ENCODE data around the gene SREBF1. TPM values are rescaled to one million over a fixed set of nuclear protein-coding genes. Genes with fewer than 3 reads are reported as not detected.

Gene SREBF1
- total RNA-seq, 1 experiment from 2014 or later: 298 TPM

DNA sequence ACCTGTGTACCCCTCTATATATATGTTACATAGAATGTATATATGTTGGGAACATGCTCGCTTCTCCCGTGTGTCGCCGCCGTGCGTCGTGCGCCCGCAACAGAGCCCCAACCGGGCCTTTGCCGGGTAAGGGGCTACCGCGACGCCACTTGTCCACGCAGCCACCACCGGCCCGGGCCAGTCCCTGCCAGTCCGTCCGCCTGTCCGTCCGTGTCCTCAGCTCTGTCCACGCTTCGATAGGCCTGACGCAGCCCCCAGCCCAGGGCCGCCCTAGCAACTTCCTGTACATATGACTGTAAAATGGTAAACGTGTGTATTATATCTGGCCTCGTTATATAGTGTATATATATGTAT lies 25.9 kb downstream of the SREBF1 start:
- no peaks in the 10 kb centered on the region for H3K27me3 ChIP-seq (ENCODE audit: insufficient read depth, low read length)
- H3K9me2 ChIP-seq (ENCODE audit: insufficient read depth): no peaks in the 10 kb centered on the region
- no peak overlapping the region for H3K4me3 ChIP-seq (replicated peaks in 1 of 2; ENCODE audit: low read depth in 1 of 2, low read length in 2 of 2)
- peaks cover 13% of the 10 kb centered on the region; the same call in 1 of the 2 replicates for H3K79me2 ChIP-seq (ENCODE audit: insufficient read depth, low read length)
- intact Hi-C loops (cut with micrococcal nuclease): loop anchor here (5.0 kb wide), 1 partner anchor 221 kb away; no protein-coding TSS in a partner anchor
- H3K9me3 ChIP-seq (ENCODE audit: control insufficient read depth in 1 of 2, insufficient read depth in 1 of 2, low read depth in 1 of 2, low read length in 2 of 2): no peaks in the 10 kb centered on the region
- POLR2A ChIA-PET: interaction anchor here (1.2 kb wide), 1 partner anchor 25 kb away, joined by 6 read pairs; no protein-coding TSS in a partner anchor
- peak overlapping the region; percentile 45; the same call in 1 of the 2 replicates for H3K27ac ChIP-seq (ENCODE audit: low read depth, low read length)
- ATAC-seq (no peak), DNase-seq (ENCODE audit: low read depth, low spot score) (no peak)
- no peak overlapping the region for H3K4me2 ChIP-seq (ENCODE audit: low read length)
- RAD21 ChIA-PET (ENCODE audit: low non-redundant PET in 1 of 2, low total read pairs in 2 of 2, uncharacterized antibody in 2 of 2, unreplicated experiment in 2 of 2): no interaction called here
- peaks cover 8 to 29% of the 10 kb centered on the region in 2 experiments; a peak in 3 of 4 replicates for H3K4me1 ChIP-seq (ENCODE audit: control insufficient read depth in 1 of 2, insufficient read depth in 2 of 2, low read length in 2 of 2)
- BruUV-seq (replicated peaks): no TSS peak
- TF ChIP-seq POLR2AphosphoS5 (IDR thresholded peaks at IDR 0.05; ENCODE audit: low read depth, low read length) (peak; percentile 30; the same call in 1 of the 2 replicates), RAD21 (IDR thresholded peaks at IDR 0.05; ENCODE audit: low read depth) (no peak), SP1 (IDR thresholded peaks at IDR 0.05; ENCODE audit: low read depth) (no peak), ZNF274 (IDR thresholded peaks at IDR 0.05; ENCODE audit: low read depth, low read length) (no peak), ZFX (IDR thresholded peaks at IDR 0.05) (no peak), YY1 (IDR thresholded peaks at IDR 0.05; ENCODE audit: extremely low read depth, insufficient replicate concordance, low read depth, low read length) (no peak)
- TF ChIP-seq, protein P1, sequence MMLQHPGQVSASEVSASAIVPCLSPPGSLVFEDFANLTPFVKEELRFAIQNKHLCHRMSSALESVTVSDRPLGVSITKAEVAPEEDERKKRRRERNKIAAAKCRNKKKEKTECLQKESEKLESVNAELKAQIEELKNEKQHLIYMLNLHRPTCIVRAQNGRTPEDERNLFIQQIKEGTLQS (IDR thresholded peaks at IDR 0.05): no peak
- CTCF ChIA-PET: interaction anchor here (0.7 to 1.2 kb wide), 6 partner anchors 21 to 223 kb away, joined by 3 to 4 read pairs (median 3); no protein-coding TSS in a partner anchor
- H2AFZ ChIP-seq (ENCODE audit: low read depth, low read length, poor library complexity, severe bottlenecking): no peak overlapping the region
- no peaks in the 10 kb centered on the region for H4K20me1 ChIP-seq (ENCODE audit: insufficient read depth)
- H3K9ac ChIP-seq (ENCODE audit: low read length): no peak overlapping the region
- peaks cover 8 to 41% of the 10 kb centered on the region in 2 experiments for H3K36me3 ChIP-seq (ENCODE audit: control insufficient read depth in 1 of 2, insufficient read depth in 2 of 2, low read length in 2 of 2)

DNA sequence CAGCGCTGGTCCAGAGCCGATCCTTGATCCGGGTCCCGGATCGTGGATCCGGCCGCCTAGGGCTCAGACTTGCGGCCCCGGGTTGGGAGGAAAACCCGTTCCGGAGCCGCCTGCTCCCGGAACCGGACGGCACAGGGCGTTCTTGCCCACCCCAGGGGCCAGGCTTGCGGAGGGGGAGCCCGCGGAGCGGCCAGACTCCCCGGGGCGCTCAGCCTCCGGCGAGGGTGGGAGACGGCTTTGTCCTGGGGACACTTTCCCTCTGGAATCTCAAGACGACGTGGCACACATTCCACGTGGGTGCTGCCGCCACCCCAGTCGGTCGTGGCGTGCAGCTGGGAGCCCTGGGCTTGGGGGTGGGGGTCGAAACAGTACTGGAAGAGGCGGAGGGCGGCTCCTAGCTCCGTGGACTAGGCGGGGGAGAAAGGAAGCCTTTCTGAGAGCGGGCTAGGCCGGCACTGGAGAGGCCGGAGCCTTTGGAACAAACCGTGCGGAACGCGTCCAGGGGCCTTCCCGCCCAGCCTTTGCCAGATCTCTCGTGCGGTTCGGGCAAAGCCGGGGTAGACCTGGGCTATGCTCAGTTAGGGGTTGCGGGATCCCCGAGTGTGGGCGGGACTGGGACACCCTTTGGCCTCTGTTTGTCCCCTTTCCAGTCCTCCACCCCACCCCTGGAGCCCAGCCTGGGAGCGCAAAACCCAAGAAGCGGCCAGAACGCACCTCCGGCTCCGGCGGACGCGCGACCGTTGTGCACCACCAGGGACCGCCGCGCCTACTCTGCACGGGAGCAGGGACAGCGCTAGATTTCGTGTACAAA lies 26.5 kb downstream of the SREBF1 start:
- H3K4me3 ChIP-seq (replicated peaks in 1 of 2; ENCODE audit: low read depth in 1 of 2, low read length in 2 of 2): no peak overlapping the region
- H4K20me1 ChIP-seq (ENCODE audit: insufficient read depth): no peaks in the 10 kb centered on the region
- ChIA-PET CTCF (interaction anchor here (1.0 kb wide), 1 partner anchor 28 kb away, joined by 3 read pairs; no protein-coding TSS in a partner anchor), RAD21 (ENCODE audit: low non-redundant PET in 1 of 2, low total read pairs in 2 of 2, uncharacterized antibody in 2 of 2, unreplicated experiment in 2 of 2) (no interaction called here), POLR2A (interaction anchor here (0.8 kb wide), 1 partner anchor 27 kb away, joined by 3 read pairs; no protein-coding TSS in a partner anchor)
- TF ChIP-seq ZFX (IDR thresholded peaks at IDR 0.05) (peak; percentile 39; the same call in 1 of the 2 replicates), ZNF274 (IDR thresholded peaks at IDR 0.05; ENCODE audit: low read depth, low read length) (no peak), TCF7L2 (IDR thresholded peaks at IDR 0.05; ENCODE audit: borderline replicate concordance, extremely low read depth, insufficient read depth, insufficient read length) (peak; percentile 51), POLR2AphosphoS5 (IDR thresholded peaks at IDR 0.05; ENCODE audit: low read depth, low read length) (peak; percentile 67), EGR1 (IDR thresholded peaks at IDR 0.05; ENCODE audit: low read depth) (no peak), EZH2phosphoT487 (IDR thresholded peaks at IDR 0.05; ENCODE audit: borderline replicate concordance) (no peak), JUND (IDR thresholded peaks at IDR 0.05) (peak; percentile 47; the same call in 1 of the 2 replicates)
- TF ChIP-seq, protein P2, sequence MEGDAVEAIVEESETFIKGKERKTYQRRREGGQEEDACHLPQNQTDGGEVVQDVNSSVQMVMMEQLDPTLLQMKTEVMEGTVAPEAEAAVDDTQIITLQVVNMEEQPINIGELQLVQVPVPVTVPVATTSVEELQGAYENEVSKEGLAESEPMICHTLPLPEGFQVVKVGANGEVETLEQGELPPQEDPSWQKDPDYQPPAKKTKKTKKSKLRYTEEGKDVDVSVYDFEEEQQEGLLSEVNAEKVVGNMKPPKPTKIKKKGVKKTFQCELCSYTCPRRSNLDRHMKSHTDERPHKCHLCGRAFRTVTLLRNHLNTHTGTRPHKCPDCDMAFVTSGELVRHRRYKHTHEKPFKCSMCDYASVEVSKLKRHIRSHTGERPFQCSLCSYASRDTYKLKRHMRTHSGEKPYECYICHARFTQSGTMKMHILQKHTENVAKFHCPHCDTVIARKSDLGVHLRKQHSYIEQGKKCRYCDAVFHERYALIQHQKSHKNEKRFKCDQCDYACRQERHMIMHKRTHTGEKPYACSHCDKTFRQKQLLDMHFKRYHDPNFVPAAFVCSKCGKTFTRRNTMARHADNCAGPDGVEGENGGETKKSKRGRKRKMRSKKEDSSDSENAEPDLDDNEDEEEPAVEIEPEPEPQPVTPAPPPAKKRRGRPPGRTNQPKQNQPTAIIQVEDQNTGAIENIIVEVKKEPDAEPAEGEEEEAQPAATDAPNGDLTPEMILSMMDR (IDR thresholded peaks at IDR 0.05 in 2 of 3, conservative IDR thresholded peaks at IDR 0.05 in 1 of 3; ENCODE audit: borderline replicate concordance in 1 of 3, insufficient read depth in 1 of 3, low read depth in 2 of 3, low read length in 2 of 3): peak in 2 of 3 experiments; percentile 19 to 26; a peak in 1 of 6 replicates
- ATAC-seq: peak; percentile 24
- H3K27me3 ChIP-seq (ENCODE audit: insufficient read depth, low read length): no peaks in the 10 kb centered on the region
- no peak overlapping the region for H3K4me2 ChIP-seq (ENCODE audit: low read length)
- H2AFZ ChIP-seq (ENCODE audit: low read depth, low read length, poor library complexity, severe bottlenecking): no peak overlapping the region
- peaks cover 8 to 34% of the 10 kb centered on the region in 2 experiments; a peak in 3 of 4 replicates for H3K4me1 ChIP-seq (ENCODE audit: control insufficient read depth in 1 of 2, insufficient read depth in 2 of 2, low read length in 2 of 2)
- peak overlapping the region; percentile 45; the same call in 1 of the 2 replicates for H3K27ac ChIP-seq (ENCODE audit: low read depth, low read length)
- intact Hi-C loops (cut with micrococcal nuclease): loop anchor here (5.0 kb wide), 1 partner anchor 222 kb away; no protein-coding TSS in a partner anchor
- H3K9ac ChIP-seq (ENCODE audit: low read length): no peak overlapping the region
- no peak for DNase-seq (ENCODE audit: low read depth, low spot score)
- peaks cover 2 to 41% of the 10 kb centered on the region in 2 experiments for H3K36me3 ChIP-seq (ENCODE audit: control insufficient read depth in 1 of 2, insufficient read depth in 2 of 2, low read length in 2 of 2)
- H3K9me2 ChIP-seq (ENCODE audit: insufficient read depth): no peaks in the 10 kb centered on the region
- H3K9me3 ChIP-seq (ENCODE audit: control insufficient read depth in 1 of 2, insufficient read depth in 1 of 2, low read depth in 1 of 2, low read length in 2 of 2): no peaks in the 10 kb centered on the region
- TSS peak; percentile 40 for BruUV-seq (replicated peaks)
- peaks cover 10% of the 10 kb centered on the region; the same call in 1 of the 2 replicates for H3K79me2 ChIP-seq (ENCODE audit: insufficient read depth, low read length)

All from HCT116 (cell line).